ENCODE measurements around the gene COX7A1.

The COX7A1 gene

GRCh38 chr19:36151144-36152018, 866 bp downstream of the COX7A1 start:
- no peak overlapping the region for H3K4me3 ChIP-seq (ENCODE audit: low read depth, low read length)
- TF ChIP-seq CTCF (IDR thresholded peaks at IDR 0.05; ENCODE audit: borderline replicate concordance, insufficient read depth, low read depth, low read length) = no peak

GRCh38 chr19:36150586-36150985, 1.7 kb downstream of the COX7A1 start:
- TF ChIP-seq CTCF (IDR thresholded peaks at IDR 0.05; ENCODE audit: borderline replicate concordance, insufficient read depth, low read depth, low read length) = no peak
- no peak overlapping the region for H3K4me3 ChIP-seq (ENCODE audit: low read depth, low read length)

GRCh38 chr19:36149673-36150406, 2.4 kb downstream of the COX7A1 start:
- no peak for TF ChIP-seq CTCF (IDR thresholded peaks at IDR 0.05; ENCODE audit: borderline replicate concordance, insufficient read depth, low read depth, low read length)
- no peak overlapping the region for H3K4me3 ChIP-seq (ENCODE audit: low read depth, low read length)

GRCh38 chr19:36144624-36145023, 7.6 kb downstream of the COX7A1 start:
- H3K4me3 ChIP-seq (ENCODE audit: low read depth, low read length) = no peak overlapping the region
- no peak for TF ChIP-seq CTCF (IDR thresholded peaks at IDR 0.05; ENCODE audit: borderline replicate concordance, insufficient read depth, low read depth, low read length)

- H3K4me3 ChIP-seq (ENCODE audit: low read depth, low read length) = no peak overlapping the region
- TF ChIP-seq CTCF (IDR thresholded peaks at IDR 0.05; ENCODE audit: borderline replicate concordance, insufficient read depth, low read depth, low read length) = no peak
Observed at GRCh38 chr19:36142496-36142895, 9.8 kb downstream of the COX7A1 start.

GRCh38 chr19:36142046-36142445, 10.2 kb downstream of the COX7A1 start:
- TF ChIP-seq CTCF (IDR thresholded peaks at IDR 0.05; ENCODE audit: borderline replicate concordance, insufficient read depth, low read depth, low read length) = no peak
- H3K4me3 ChIP-seq (ENCODE audit: low read depth, low read length) = no peak overlapping the region

Data from GM12875 (cell line).